Transverse colon (tissue), 4 donors: ENCODE results near the gene LYPD1. TPM values are rescaled to one million over a fixed set of nuclear protein-coding genes. Genes with fewer than 3 reads are reported as not detected.

Source experiments
- DNase-seq: peaks from one replicate; pipeline ENCODE4 v3.0.0-alpha.2; 2019
- H3K27ac ChIP-seq, 4 donors: fragments of 200-600 bp; sonication (generic); 2 replicates each; pipeline ENCODE4 v1.5.1; 2016 to 2018; ENCODE audit warnings: inconsistent platforms in 4 of 4
- H3K27me3 ChIP-seq: fragments of 200-600 bp; sonication (generic); 2 replicates; pipeline ENCODE4 v1.5.1; 2017; ENCODE audit warnings: inconsistent platforms
- H3K36me3 ChIP-seq, 4 donors: fragments of 200-600 bp; sonication (generic); 2 replicates each; pipeline ENCODE4 v1.5.1; 2017 to 2019; ENCODE audit warnings: inconsistent platforms in 4 of 4
- H3K4me1 ChIP-seq, 4 donors: fragments of 200-600 bp; sonication (generic); 2 replicates each; pipeline ENCODE4 v1.5.1; 2017 to 2020; ENCODE audit warnings: inconsistent platforms in 4 of 4
- H3K4me3 ChIP-seq, 4 donors: fragments of 200-600 bp; sonication (generic); 1 replicate in 1 of 4; 2 replicates in 3 of 4; pipeline versions ENCODE4 v1.5.1 to v1.6.1; 2017 to 2019; ENCODE audit warnings: inconsistent platforms in 4 of 4
- H3K9me3 ChIP-seq, 2 donors: fragments of 200-600 bp; sonication (generic); 2 replicates each; pipeline ENCODE4 v1.5.1; 2017 to 2019; ENCODE audit warnings: inconsistent platforms in 2 of 2
- CTCF ChIP-seq, 5 experiments: fragments of 200-600 bp in 3 of 5; fragments of 450-650 bp in 2 of 5; sonication (generic) in 3 of 5; IDR thresholded peaks; 1 replicate in 2 of 5; 2 replicates in 3 of 5; pipeline ENCODE4 v1.5.1; 2016 to 2017; ENCODE audit warnings: antibody characterized with exemption in 5 of 5, inconsistent platforms in 3 of 5, mild to moderate bottlenecking in 2 of 5, moderate library complexity in 1 of 5
- EP300 ChIP-seq: sonication (generic); formaldehyde crosslinking; IDR thresholded peaks from one replicate; pipeline ENCODE4 v1.6.1; 2017; ENCODE audit warnings: antibody characterized with exemption, low read depth
- POLR2A ChIP-seq: fragments of 450-650 bp; IDR thresholded peaks from one replicate; pipeline ENCODE4 v1.6.1; 2016; ENCODE audit warnings: antibody characterized with exemption, mild to moderate bottlenecking, moderate library complexity
- POLR2AphosphoS5 ChIP-seq, 3 donors: sonication (generic); formaldehyde crosslinking; IDR thresholded peaks; one replicate each; pipeline ENCODE4 v1.6.1; 2016; ENCODE audit warnings: antibody characterized with exemption in 3 of 3
- WGBS, 2 donors: methylation state at CpG; one replicate each; pipeline ENCODE4 v1.1.5; 2018; ENCODE audit warnings: low coverage in 1 of 2; 5-methylcytosine and 5-hydroxymethylcytosine counted together
- in situ Hi-C, 4 donors: fragments of 200-750 bp; cut with MboI; loops; one replicate each; pipeline versions ENCODE4 v1.15.0 to v1.15.1; 2017; ENCODE audit warnings: low sequenced_read_pairs in 3 of 4, low pct_ligation_motif_present in 1 of 4, low pct_unique_long_range_greater_than_20kb in 1 of 4
- intact Hi-C: fragments of 100-400 bp; cut with DNase I; formaldehyde crosslinking; loops from one replicate; pipeline ENCODE4 v1.15.1; 2023; ENCODE audit warnings: low total_unique reads
- total RNA-seq, 4 donors: library from RNA; depleted of rRNA; stranded (reverse); fragments of >200 nt; gene quantifications; one replicate each; pipeline ENCODE4 v1.1.0, GENCODE V29; 2016

LYPD1 gene
- total RNA-seq, 4 donors from 2014 or later, result 0.27 to 3.6 (median 0.32) TPM; not detected in 1

GRCh38 chr2:132618734-132619133 lies 51.3 kb downstream of the LYPD1 start:
- TF ChIP-seq EP300 (no peak), CTCF (IDR thresholded peaks at IDR 0.05) (no peak)
- intact Hi-C loops (loop anchor here (1.0 kb wide), 1 partner anchor 36 kb away; no protein-coding TSS in a partner anchor), in situ Hi-C loops (no loop called here)
- H3K36me3 ChIP-seq, result no peaks in the 10 kb centered on the region
- H3K27me3 ChIP-seq, result no peaks in the 10 kb centered on the region
- no peak for DNase-seq
- no peak overlapping the region for H3K27ac ChIP-seq
- no peaks in the 10 kb centered on the region for H3K9me3 ChIP-seq
- WGBS, 2 donors, result 90% methylated on average over 7 of the region's 7 CpGs; no CpG with 5 or more reads in 1 of the 2 donors
- peaks cover 0 to 4% (median 0%) of the 10 kb centered on the region in 4 donors for H3K4me1 ChIP-seq
- H3K4me3 ChIP-seq, result no peak overlapping the region

GRCh38 chr2:132617989-132618388 lies 52.0 kb downstream of the LYPD1 start:
- no peak for DNase-seq
- no peaks in the 10 kb centered on the region for H3K9me3 ChIP-seq

GRCh38 chr2:132615329-132616085 lies 54.5 kb downstream of the LYPD1 start:
- 76 to 91% methylated on average over 4 to 5 of the region's 5 CpGs for WGBS, 2 donors
- H3K4me3 ChIP-seq, result no peak overlapping the region
- DNase-seq, result no peak

More at GRCh38 chr2:132617989-132618388, 52.0 kb downstream of the LYPD1 start:
- intact Hi-C loops (loop anchor here (1.0 kb wide), 1 partner anchor 36 kb away; no protein-coding TSS in a partner anchor), in situ Hi-C loops (no loop called here)
- TF ChIP-seq POLR2AphosphoS5 (IDR thresholded peaks at IDR 0.05) (no peak), POLR2A (no peak), CTCF (IDR thresholded peaks at IDR 0.05) (no peak), EP300 (no peak)
- H3K27me3 ChIP-seq, result no peaks in the 10 kb centered on the region
- peaks cover 0 to 4% (median 0%) of the 10 kb centered on the region in 4 donors for H3K4me1 ChIP-seq
- WGBS, 2 donors, result 72 to 74% methylated on average over 3 of the region's 3 CpGs
- no peaks in the 10 kb centered on the region for H3K36me3 ChIP-seq
- no peak overlapping the region for H3K27ac ChIP-seq
- H3K4me3 ChIP-seq, result no peak overlapping the region

DNA sequence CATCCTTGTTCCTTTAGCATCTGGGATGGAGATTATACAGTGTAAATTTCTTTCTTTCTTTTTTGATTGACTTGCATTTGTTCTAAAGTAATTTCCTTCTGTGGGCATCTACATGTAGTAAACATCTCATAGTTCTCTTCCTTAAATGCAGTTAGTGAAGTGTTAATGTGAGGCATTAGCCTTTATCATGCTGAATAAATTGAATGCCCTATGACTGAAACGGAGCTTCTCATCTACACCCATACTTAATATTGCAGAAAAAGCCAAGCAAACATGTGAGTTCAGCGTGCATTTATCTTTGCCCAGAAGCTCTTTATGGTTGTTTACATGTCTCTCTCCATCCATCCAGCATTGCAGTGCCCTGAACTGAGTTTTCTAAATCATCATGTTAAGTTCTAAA lies 58.3 kb downstream of the LYPD1 start:
- WGBS, 2 donors, result 56 to 95% methylated on average over 2 of the region's 2 CpGs
- no peak for TF ChIP-seq CTCF (IDR thresholded peaks at IDR 0.05)
- TF ChIP-seq POLR2AphosphoS5 (IDR thresholded peaks at IDR 0.05), result no peak
- TF ChIP-seq POLR2A, result no peak
- no peak for TF ChIP-seq EP300
- Histone ChIP-seq H3K27me3 (no peaks in the 10 kb centered on the region), H3K27ac (no peak overlapping the region), H3K4me3 (no peak overlapping the region), H3K4me1 (peaks cover 0 to under 1% (median 0%) of the 10 kb centered on the region in 4 donors), H3K36me3 (no peaks in the 10 kb centered on the region), H3K9me3 (no peaks in the 10 kb centered on the region)
- intact Hi-C loops, result no loop called here
- in situ Hi-C loops, result no loop called here
- DNase-seq, result no peak

More at GRCh38 chr2:132615329-132616085, 54.5 kb downstream of the LYPD1 start:
- Histone ChIP-seq H3K27ac (no peak overlapping the region), H3K4me1 (peaks cover 0 to 4% (median 0%) of the 10 kb centered on the region in 4 donors), H3K27me3 (no peaks in the 10 kb centered on the region), H3K36me3 (no peaks in the 10 kb centered on the region), H3K9me3 (no peaks in the 10 kb centered on the region)
- intact Hi-C loops (no loop called here), in situ Hi-C loops (no loop called here)
- TF ChIP-seq CTCF (IDR thresholded peaks at IDR 0.05), result no peak
- TF ChIP-seq POLR2AphosphoS5 (IDR thresholded peaks at IDR 0.05), result no peak
- no peak for TF ChIP-seq EP300
- TF ChIP-seq POLR2A, result no peak
